HEK293 (cell line): ENCODE results near the gene CRYBB2.
"Not testable (repeated sequence)": the region's sequence is repeated elsewhere in the genome, so short reads cannot be mapped to it uniquely, and the experiment has no call there.

Source experiments
- CTCF ChIA-PET: fragments of 350-600 bp; formaldehyde crosslinking; extraction: SDS; loops from one replicate; lab custom pipeline; 2021; ENCODE audit warnings: antibody characterized with exemption; lab: Yijun Ruan, JAX
- POLR2A ChIA-PET: fragments of 300-600 bp; formaldehyde crosslinking; extraction: SDS; loops from one replicate; lab custom pipeline; 2020; ENCODE audit warnings: antibody characterized with exemption, inconsistent platforms; lab: Yijun Ruan, JAX
- H3K27ac ChIP-seq: fragments of 200-500 bp; sonication (Bioruptor generic); 2 replicates; pipeline ENCODE4 v1.5.1; 2014; ENCODE audit warnings: low read depth, low read length, control low read depth, inconsistent platforms; ENCODE audit errors: extremely low read depth
- H3K36me3 ChIP-seq, 2 experiments: fragments of 200-500 bp in 1 of 2; sonication (Bioruptor generic) in 1 of 2; 1 replicate in 1 of 2; 2 replicates in 1 of 2; pipeline ENCODE4 v1.5.1; 2014 to 2017; ENCODE audit warnings: inconsistent platforms in 2 of 2, low read length in 2 of 2; ENCODE audit not compliant: control insufficient read depth in 2 of 2, insufficient read depth in 1 of 2
- H3K4me1 ChIP-seq: fragments of 200-500 bp; sonication (Bioruptor generic); 2 replicates; pipeline ENCODE4 v1.5.1; 2014; ENCODE audit warnings: mild to moderate bottlenecking, low read length, inconsistent platforms; ENCODE audit not compliant: control insufficient read depth, insufficient read depth
- H3K4me3 ChIP-seq: 2 replicates; pipeline ENCODE4 v1.5.1; 2011; ENCODE audit warnings: low read depth, mild to moderate bottlenecking, control low read depth, low read length, moderate library complexity
- H3K9me3 ChIP-seq: fragments of 200-500 bp; sonication (Bioruptor generic); 2 replicates; pipeline ENCODE4 v1.5.1; 2014; ENCODE audit warnings: low read depth, low read length, inconsistent platforms; ENCODE audit not compliant: control insufficient read depth, insufficient read depth
- BCL11A ChIP-seq: fragments of 450-650 bp; formaldehyde crosslinking; IDR thresholded peaks from 2 replicates; pipeline ENCODE4 v1.5.1; 2016; ENCODE audit warnings: low read depth, missing biosample characterization, missing genetic modification characterization
- EGR2 ChIP-seq: fragments of 450-650 bp; formaldehyde crosslinking; IDR thresholded peaks from 2 replicates; pipeline ENCODE4 v1.5.1; 2016; ENCODE audit warnings: low read depth, missing biosample characterization, missing genetic modification characterization
- KLF17 ChIP-seq: fragments of 450-650 bp; formaldehyde crosslinking; IDR thresholded peaks from 2 replicates; pipeline ENCODE4 v1.5.1; 2016; ENCODE audit warnings: missing biosample characterization, missing genetic modification characterization
- MEIS1 ChIP-seq: sonication (generic); formaldehyde crosslinking; IDR thresholded peaks from 2 replicates; pipeline ENCODE4 v1.8.1; 2022; ENCODE audit warnings: missing genetic modification reagents, mild to moderate bottlenecking, borderline replicate concordance
- OVOL3 ChIP-seq: fragments of 450-650 bp; formaldehyde crosslinking; IDR thresholded peaks from 2 replicates; pipeline ENCODE4 v1.5.1; 2016; ENCODE audit warnings: missing biosample characterization, missing genetic modification characterization
- PBX3 ChIP-seq: sonication (generic); formaldehyde crosslinking; IDR thresholded peaks from 2 replicates; pipeline ENCODE4 v1.8.1; 2022; ENCODE audit warnings: mild to moderate bottlenecking, moderate library complexity, missing genetic modification reagents
- SCRT1 ChIP-seq: fragments of 450-650 bp; formaldehyde crosslinking; IDR thresholded peaks from 2 replicates; pipeline ENCODE4 v1.5.1; 2016; ENCODE audit warnings: missing biosample characterization, missing genetic modification characterization, borderline replicate concordance
- SP3 ChIP-seq: fragments of 450-650 bp; formaldehyde crosslinking; IDR thresholded peaks from 2 replicates; pipeline ENCODE4 v1.5.1; 2016; ENCODE audit warnings: missing biosample characterization, missing genetic modification characterization
- SP7 ChIP-seq: fragments of 450-650 bp; formaldehyde crosslinking; IDR thresholded peaks from 2 replicates; pipeline ENCODE4 v1.5.1; 2016; ENCODE audit warnings: missing biosample characterization, missing genetic modification characterization
- ZBTB17 ChIP-seq: fragments of 450-650 bp; formaldehyde crosslinking; IDR thresholded peaks from 2 replicates; pipeline ENCODE4 v1.5.1; 2016; ENCODE audit warnings: missing biosample characterization, missing genetic modification characterization
- ZBTB26 ChIP-seq: fragments of 450-650 bp; formaldehyde crosslinking; optimal IDR thresholded peaks from 2 replicates; pipeline ENCODE3; 2016; ENCODE audit warnings: missing biosample characterization, mild to moderate bottlenecking, missing genetic modification characterization
- ZBTB48 ChIP-seq: fragments of 450-650 bp; formaldehyde crosslinking; IDR thresholded peaks from 2 replicates; pipeline ENCODE4 v1.5.1; 2016; ENCODE audit warnings: missing biosample characterization, missing genetic modification characterization
- ZFP41 ChIP-seq: fragments of 450-650 bp; formaldehyde crosslinking; IDR thresholded peaks from 2 replicates; pipeline ENCODE4 v1.5.1; 2016; ENCODE audit warnings: missing biosample characterization, missing genetic modification characterization, borderline replicate concordance
- ZNF146 ChIP-seq: fragments of 450-650 bp; formaldehyde crosslinking; IDR thresholded peaks from 2 replicates; pipeline ENCODE4 v1.5.1; 2016; ENCODE audit warnings: missing biosample characterization, missing genetic modification characterization
- ZNF202 ChIP-seq: fragments of 450-650 bp; formaldehyde crosslinking; IDR thresholded peaks from 2 replicates; pipeline ENCODE4 v1.5.1; 2016; ENCODE audit warnings: missing biosample characterization, missing genetic modification characterization, borderline replicate concordance
- ZNF366 ChIP-seq: fragments of 450-650 bp; formaldehyde crosslinking; conservative IDR thresholded peaks from 2 replicates; pipeline ENCODE4 v1.5.1; 2016; ENCODE audit warnings: missing biosample characterization, missing genetic modification characterization
- ZNF426 ChIP-seq: fragments of 450-650 bp; formaldehyde crosslinking; IDR thresholded peaks from 2 replicates; pipeline ENCODE4 v1.5.1; 2017; ENCODE audit warnings: missing biosample characterization, missing genetic modification characterization, mild to moderate bottlenecking, inconsistent platforms, moderate library complexity
- ZNF548 ChIP-seq: fragments of 450-650 bp; formaldehyde crosslinking; IDR thresholded peaks from 2 replicates; pipeline ENCODE4 v1.5.1; 2016; ENCODE audit warnings: missing biosample characterization, missing genetic modification characterization
- ZNF623 ChIP-seq: fragments of 450-650 bp; formaldehyde crosslinking; IDR thresholded peaks from 2 replicates; pipeline ENCODE4 v1.5.1; 2016; ENCODE audit warnings: missing biosample characterization, missing genetic modification characterization
- ZNF654 ChIP-seq: fragments of 450-650 bp; formaldehyde crosslinking; IDR thresholded peaks from 2 replicates; pipeline ENCODE4 v1.5.1; 2016; ENCODE audit warnings: low read depth, missing biosample characterization, missing genetic modification characterization
- ZNF776 ChIP-seq: fragments of 450-650 bp; formaldehyde crosslinking; IDR thresholded peaks from 2 replicates; pipeline ENCODE4 v1.5.0; 2017; ENCODE audit warnings: missing biosample characterization, missing genetic modification characterization, borderline replicate concordance
- ZXDB ChIP-seq: fragments of 450-650 bp; formaldehyde crosslinking; IDR thresholded peaks from 2 replicates; pipeline ENCODE4 v1.5.1; 2016; ENCODE audit warnings: missing biosample characterization, missing genetic modification characterization

CRYBB2 gene

GRCh38 chr22:25230760-25231159 is 11.3 kb downstream of the CRYBB2 start:
- POLR2A ChIA-PET, H3K27ac ChIP-seq, H3K36me3 ChIP-seq, H3K4me1 ChIP-seq, H3K9me3 ChIP-seq, H3K4me3 ChIP-seq: not testable (repeated sequence)
- CTCF ChIA-PET = interaction anchor here (1.8 to 6.3 kb wide), 2 partner anchors 28 to 103 kb away, joined by 6 to 43 read pairs; no protein-coding TSS in a partner anchor
- TF ChIP-seq ZNF623 (tag by site-specific recombination) = peak; percentile 92

- POLR2A ChIA-PET = no interaction called here
- no peak for TF ChIP-seq BCL11A (tag by site-specific recombination)
- H3K9me3 ChIP-seq = no peaks in the 10 kb centered on the region
- CTCF ChIA-PET = interaction anchor here (0.7 to 6.3 kb wide), 7 partner anchors 30 to 1197 kb away, joined by 3 to 43 read pairs (median 3); no protein-coding TSS in a partner anchor
- H3K27ac ChIP-seq = no peak overlapping the region
- no peaks in the 10 kb centered on the region for H3K4me1 ChIP-seq
- no peaks in the 10 kb centered on the region for H3K36me3 ChIP-seq
- H3K4me3 ChIP-seq = no peak overlapping the region
Observed at GRCh38 chr22:25232301-25232700, 12.9 kb downstream of the CRYBB2 start.

- CTCF ChIA-PET = interaction anchor here (1.3 to 6.3 kb wide), 2 partner anchors 95 to 100 kb away, joined by 3 to 43 read pairs; no protein-coding TSS in a partner anchor
- H3K4me1 ChIP-seq, H3K9me3 ChIP-seq, POLR2A ChIA-PET, H3K4me3 ChIP-seq, H3K27ac ChIP-seq: not testable (repeated sequence)
- TF ChIP-seq ZNF146 = peak; percentile 93
- TF ChIP-seq, all 188 proteins: peak for 1; not testable (repeated sequence) for 187
- H3K36me3 ChIP-seq = not testable (repeated sequence)
Observed at GRCh38 chr22:25233706-25234105, 14.3 kb downstream of the CRYBB2 start.

GRCh38 chr22:25235547-25236290 is 16.3 kb downstream of the CRYBB2 start:
- ChIA-PET CTCF (interaction anchor here (0.6 to 6.3 kb wide), 27 partner anchors 10 to 1446 kb away, joined by 3 to 43 read pairs (median 4); no protein-coding TSS in a partner anchor), POLR2A (no interaction called here)
- H3K4me3 ChIP-seq = peak overlapping the region; percentile 26
- TF ChIP-seq SP3 = peak; percentile 85
- TF ChIP-seq SCRT1 = no peak
- peak; percentile 71 for TF ChIP-seq EGR2 (tag by site-specific recombination)
- TF ChIP-seq ZBTB26 (tag by site-specific recombination) = no peak
- TF ChIP-seq ZNF548 (tag by site-specific recombination) = no peak
- no peak for TF ChIP-seq MEIS1 (CRISPR knock-in tag)
- TF ChIP-seq ZNF623 (tag by site-specific recombination) = no peak
- peak; percentile 99 for TF ChIP-seq PBX3
- no peak for TF ChIP-seq ZNF776 (tag by site-specific recombination)
- TF ChIP-seq ZNF654 (tag by site-specific recombination) = peak; percentile 85
- no peak for TF ChIP-seq OVOL3 (tag by site-specific recombination)
- TF ChIP-seq KLF17 (tag by site-specific recombination) = no peak
- no peak for TF ChIP-seq ZBTB48 (tag by site-specific recombination)
- no peak for TF ChIP-seq ZFP41
- TF ChIP-seq ZNF202 = no peak
- peak; percentile 53; the same call in 1 of the 2 replicates for TF ChIP-seq ZXDB
- TF ChIP-seq ZBTB17 (tag by site-specific recombination) = peak; percentile 52; the same call in 1 of the 2 replicates
- no peak for TF ChIP-seq ZNF426
- TF ChIP-seq ZNF366 (tag by site-specific recombination) = peak; percentile 36; the same call in 1 of the 2 replicates
- 0 out of 2 replicates have a peak, but pooled peaks have one; percentile 18 for TF ChIP-seq SP7 (tag by site-specific recombination)

More at GRCh38 chr22:25235547-25236290, 16.3 kb downstream of the CRYBB2 start:
- Histone ChIP-seq H3K9me3 (no peaks in the 10 kb centered on the region), H3K27ac (no peak overlapping the region), H3K36me3 (no peaks in the 10 kb centered on the region), H3K4me1 (no peaks in the 10 kb centered on the region)
